GM10847 (cell line): ENCODE measurements around the gene ARL15.

Experiments
- POLR2A ChIP-seq: IDR thresholded peaks from 2 replicates; pipeline ENCODE4 v1.6.1; 2011; ENCODE audit not compliant: insufficient read length; ENCODE audit errors: extremely low read depth

The ARL15 gene

GRCh38 chr5:54146390-54146789 is 164.0 kb downstream of the ARL15 start:
- no peak for TF ChIP-seq POLR2A

DNA sequence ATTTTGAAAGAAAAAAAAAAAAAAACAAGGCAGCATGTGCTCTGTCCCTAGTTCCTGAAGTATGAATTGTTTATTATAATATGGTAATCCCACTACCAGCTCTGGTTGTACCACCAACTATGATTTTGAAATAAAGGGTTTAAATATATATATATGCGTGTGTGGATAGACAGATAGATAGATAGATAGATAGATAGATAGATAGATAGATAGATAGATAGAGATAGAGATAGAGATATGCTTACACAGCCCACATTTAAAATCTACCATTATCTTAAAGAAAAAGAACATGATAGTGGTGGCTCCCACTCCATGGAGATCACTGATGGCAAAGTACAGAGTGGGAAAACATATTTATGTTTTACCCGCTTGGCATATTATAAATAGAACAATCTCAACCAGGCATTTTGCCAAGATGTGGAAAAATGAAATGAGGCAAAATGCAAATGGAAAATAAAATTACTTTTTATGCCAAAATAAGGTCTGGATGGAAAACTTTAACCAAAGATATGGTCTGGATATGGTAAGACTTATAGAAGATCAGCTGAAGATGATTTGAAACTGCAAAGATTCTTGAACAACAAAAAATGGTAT is 170.0 kb downstream of the ARL15 start:
- no peak for TF ChIP-seq POLR2A

- no peak for TF ChIP-seq POLR2A
These were observed 173.6 kb downstream of the ARL15 start for GRCh38 chr5:54136516-54137440.

- TF ChIP-seq POLR2A, result no peak
These were observed 175.3 kb downstream of the ARL15 start for GRCh38 chr5:54135042-54135441.

DNA sequence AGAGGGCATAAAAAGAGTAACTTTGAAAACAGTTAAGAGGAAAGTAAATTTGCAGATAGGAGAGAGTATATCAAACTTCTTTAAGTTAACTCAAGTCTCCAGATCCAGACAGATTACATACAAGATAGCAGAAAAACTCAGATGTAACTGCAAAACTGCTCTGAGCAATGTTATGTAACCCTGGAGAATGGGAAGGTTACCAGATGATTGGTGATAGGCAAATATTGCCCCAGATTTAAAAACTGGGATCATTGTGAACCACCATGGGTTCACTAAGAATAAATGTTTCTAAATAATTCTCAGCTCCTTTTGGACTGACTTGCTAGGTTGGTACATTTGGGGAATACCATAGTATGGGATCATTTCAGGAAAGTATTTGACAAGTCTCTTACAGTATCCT is 176.5 kb downstream of the ARL15 start:
- no peak for TF ChIP-seq POLR2A

DNA sequence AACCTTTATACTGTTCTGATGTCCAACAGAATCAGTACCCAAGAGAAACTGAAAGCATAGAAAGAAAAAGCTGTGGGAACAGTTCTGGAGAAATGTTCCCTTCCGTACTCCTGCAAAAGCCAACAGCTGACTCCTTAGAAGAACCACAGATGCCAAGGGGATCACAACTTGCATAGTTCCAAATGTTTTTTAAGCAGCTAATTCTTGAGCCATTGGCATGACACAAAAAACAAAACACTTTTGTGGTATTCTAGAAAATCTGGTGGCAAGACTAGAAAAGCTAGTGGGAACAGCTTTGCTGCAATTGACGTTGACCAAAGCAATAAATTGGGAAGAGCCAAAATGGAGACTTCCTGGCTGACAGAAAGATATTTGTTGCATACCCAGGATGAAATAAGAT is 189.9 kb downstream of the ARL15 start:
- no peak for TF ChIP-seq POLR2A

GRCh38 chr5:54117957-54118356 is 192.4 kb downstream of the ARL15 start:
- TF ChIP-seq POLR2A, result no peak

- no peak for TF ChIP-seq POLR2A
These were observed 194.5 kb downstream of the ARL15 start for GRCh38 chr5:54115735-54116403.

- TF ChIP-seq POLR2A, result no peak
These were observed 197.3 kb downstream of the ARL15 start for GRCh38 chr5:54113060-54113459.

GRCh38 chr5:54109626-54110330 is 200.6 kb downstream of the ARL15 start:
- TF ChIP-seq POLR2A, result no peak

DNA sequence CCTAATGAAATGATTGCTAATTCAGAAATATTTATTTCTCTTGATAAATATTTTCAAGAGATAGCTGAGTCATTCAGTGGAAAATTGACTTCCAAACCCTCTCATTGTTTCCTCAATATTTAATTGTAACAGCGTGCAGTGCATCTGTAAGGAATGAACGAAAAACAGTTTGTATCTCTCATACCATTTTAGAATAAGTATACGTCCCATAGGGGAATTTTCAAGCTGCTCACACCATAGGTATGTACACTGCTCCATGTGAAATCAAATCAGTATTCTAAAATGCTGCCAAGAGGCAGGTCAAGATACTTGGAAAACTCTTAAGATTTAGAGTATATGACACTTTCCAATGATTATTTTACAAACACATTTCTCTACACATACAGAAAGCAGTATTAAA is 202.2 kb downstream of the ARL15 start:
- TF ChIP-seq POLR2A, result no peak

DNA sequence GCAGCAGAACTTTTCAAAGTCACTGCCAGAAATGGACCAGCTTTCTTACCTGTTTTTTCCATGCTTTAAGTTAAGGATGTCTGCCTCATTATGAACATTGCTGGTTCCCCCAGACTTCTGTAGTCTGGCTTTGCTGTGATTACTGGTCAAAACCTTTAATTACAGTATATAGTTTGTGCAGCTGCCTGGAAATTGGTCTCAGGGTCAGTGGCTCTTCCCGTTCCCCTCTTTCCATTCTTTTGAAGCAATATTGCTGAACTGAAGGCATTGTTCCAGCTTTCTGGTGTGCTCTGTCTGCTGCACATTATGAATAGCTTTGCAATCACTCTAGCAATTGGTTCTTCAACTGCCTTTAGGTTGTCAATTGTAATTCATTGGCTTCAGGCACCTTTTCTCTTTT is 206.5 kb downstream of the ARL15 start:
- TF ChIP-seq POLR2A, result no peak

DNA sequence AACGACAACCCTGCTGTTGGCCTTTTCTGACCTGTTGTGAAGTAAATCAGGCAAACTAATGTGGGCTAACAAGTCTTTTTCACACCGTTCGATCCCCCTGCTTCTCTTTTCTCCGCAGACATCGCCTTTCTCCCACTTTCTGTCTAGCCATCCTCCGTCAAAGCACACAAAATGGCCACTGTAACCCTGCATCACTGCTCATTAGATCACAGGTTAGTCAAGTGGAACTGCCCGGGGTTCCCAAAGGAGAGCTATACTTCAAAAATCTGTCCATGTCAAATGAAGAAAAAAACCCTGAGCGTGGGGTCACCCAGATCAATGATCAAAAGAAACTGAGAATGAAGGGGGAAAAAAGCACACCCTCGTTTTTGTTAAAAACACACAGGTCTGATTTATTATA is 212.1 kb downstream of the ARL15 start:
- no peak for TF ChIP-seq POLR2A

DNA sequence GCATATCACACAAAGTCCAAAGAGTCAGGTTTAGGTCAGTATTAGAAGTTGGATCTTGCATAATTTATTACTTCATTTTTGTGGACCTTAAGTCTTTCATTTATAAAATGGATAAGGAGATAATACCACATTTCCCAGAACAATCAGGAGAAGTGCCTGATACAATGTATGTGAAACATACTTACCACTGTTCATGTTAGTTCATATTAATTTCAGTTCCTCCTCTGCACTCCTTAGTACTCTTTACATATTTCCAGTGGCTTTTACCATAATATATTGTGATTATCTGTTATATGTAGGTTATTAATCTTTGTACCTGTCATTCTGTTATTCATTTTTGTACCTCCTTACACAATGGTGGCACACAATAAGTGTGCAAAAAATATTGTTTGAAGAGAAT is 214.4 kb downstream of the ARL15 start:
- TF ChIP-seq POLR2A, result no peak

- TF ChIP-seq POLR2A, result no peak
These were observed 215.7 kb downstream of the ARL15 start for GRCh38 chr5:54094706-54095105.
